Calu3 (cell line): ENCODE measurements around the gene ACAD9. TPM values are rescaled to one million over a fixed set of nuclear protein-coding genes. Genes with fewer than 3 reads are reported as not detected.

Source experiments
- BruUV-seq: library from RNA; stranded (reverse); fragments of 400-500 nt; replicated peaks from 2 replicates; lab custom pipeline; 2021; lab: Mats Ljungman, UMichigan
- CTCF ChIA-PET: fragments of 300-600 bp; sonication (Branson Sonifier 250); formaldehyde crosslinking; loops from one replicate; lab custom pipeline; 2022; ENCODE audit warnings: antibody characterized with exemption; lab: Charles Lee
- DNase-seq: peaks from one replicate; pipeline ENCODE4 v3.0.0; 2022
- H3K27ac Mint-ChIP-seq: one replicate; pipeline ENCODE4 v1.8.0; 2022; ENCODE audit warnings: mixed read lengths; ENCODE audit not compliant: unreplicated experiment
- H3K27me3 Mint-ChIP-seq: one replicate; pipeline ENCODE4 v1.8.0; 2022; ENCODE audit warnings: mixed read lengths; ENCODE audit not compliant: unreplicated experiment
- H3K36me3 Mint-ChIP-seq: one replicate; pipeline ENCODE4 v1.8.0; 2022; ENCODE audit warnings: mild to moderate bottlenecking, moderate library complexity, mixed read lengths; ENCODE audit not compliant: insufficient read depth, unreplicated experiment
- H3K4me1 Mint-ChIP-seq: one replicate; pipeline ENCODE4 v1.8.0; 2022; ENCODE audit warnings: mild to moderate bottlenecking, low read depth, mixed read lengths; ENCODE audit not compliant: unreplicated experiment
- H3K4me3 Mint-ChIP-seq: one replicate; pipeline ENCODE4 v1.8.0; 2022; ENCODE audit warnings: mild to moderate bottlenecking, low read depth, moderate library complexity, mixed read lengths; ENCODE audit not compliant: unreplicated experiment
- H3K9me3 Mint-ChIP-seq: one replicate; pipeline ENCODE4 v1.8.0; 2022; ENCODE audit warnings: low read depth, mixed read lengths; ENCODE audit not compliant: unreplicated experiment
- intact Hi-C: fragments of 100-400 bp; cut with micrococcal nuclease; formaldehyde crosslinking; loops from one replicate; pipeline ENCODE4 v1.10.0; 2022; ENCODE audit not compliant: unreplicated experiment
- total RNA-seq: library from RNA; stranded (reverse); gene quantifications from 2 replicates; pipeline ENCODE4 v1.2.3, GENCODE V29; 2022
- TF ChIP-seq, protein P1 (sequence below): fragments of 200-600 bp; IDR thresholded peaks from one replicate; pipeline ENCODE4 v1.8.0; 2022; ENCODE audit warnings: antibody characterized with exemption; ENCODE audit not compliant: unreplicated experiment

ACAD9 gene
- total RNA-seq, 1 experiment from 2014 or later, result 124 TPM

DNA sequence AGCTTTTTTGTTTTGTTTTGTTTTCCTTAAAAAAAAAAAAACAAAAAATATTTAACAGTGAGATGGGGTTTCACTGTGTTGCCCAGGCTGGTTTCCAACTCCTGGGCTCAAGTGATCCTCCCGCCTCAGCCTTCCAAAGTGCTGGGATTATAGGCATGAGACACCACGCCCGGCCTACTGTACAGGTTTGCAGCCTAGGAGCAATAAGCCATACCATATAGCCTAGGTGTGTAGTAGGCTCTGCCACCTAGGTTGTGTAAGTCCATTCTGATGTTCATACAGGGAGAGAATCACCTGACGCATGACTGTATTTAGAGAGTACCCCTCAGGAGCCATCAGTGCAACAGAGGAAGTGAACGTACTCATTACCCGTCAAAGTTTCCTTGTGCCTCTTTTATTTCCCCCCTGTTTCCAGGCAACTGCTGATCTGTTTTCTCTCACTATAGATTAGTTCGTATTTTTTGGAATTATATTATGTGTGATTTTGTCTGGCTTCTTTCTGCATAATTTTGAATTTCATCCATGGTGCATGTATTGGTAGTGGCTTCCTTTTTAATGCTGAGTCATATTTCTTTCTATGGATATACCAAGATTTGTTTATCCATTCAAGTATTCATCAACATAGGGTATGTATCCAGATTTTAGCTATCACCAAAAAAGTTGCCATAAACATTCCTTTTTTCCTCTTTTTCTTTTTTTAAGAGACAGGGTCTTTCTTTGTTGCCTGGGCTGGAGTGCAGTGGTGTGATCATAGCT lies 9.9 kb downstream of the ACAD9 start:
- intact Hi-C loops, result no loop called here
- no TSS peak for BruUV-seq
- H3K4me3 Mint-ChIP-seq, result no peak overlapping the region
- H3K9me3 Mint-ChIP-seq, result no peaks in the 10 kb centered on the region
- H3K27ac Mint-ChIP-seq, result no peak overlapping the region
- no peak for DNase-seq
- peaks cover 43% of the 10 kb centered on the region for H3K36me3 Mint-ChIP-seq
- no peaks in the 10 kb centered on the region for H3K27me3 Mint-ChIP-seq
- CTCF ChIA-PET, result no interaction called here
- TF ChIP-seq, protein P1, sequence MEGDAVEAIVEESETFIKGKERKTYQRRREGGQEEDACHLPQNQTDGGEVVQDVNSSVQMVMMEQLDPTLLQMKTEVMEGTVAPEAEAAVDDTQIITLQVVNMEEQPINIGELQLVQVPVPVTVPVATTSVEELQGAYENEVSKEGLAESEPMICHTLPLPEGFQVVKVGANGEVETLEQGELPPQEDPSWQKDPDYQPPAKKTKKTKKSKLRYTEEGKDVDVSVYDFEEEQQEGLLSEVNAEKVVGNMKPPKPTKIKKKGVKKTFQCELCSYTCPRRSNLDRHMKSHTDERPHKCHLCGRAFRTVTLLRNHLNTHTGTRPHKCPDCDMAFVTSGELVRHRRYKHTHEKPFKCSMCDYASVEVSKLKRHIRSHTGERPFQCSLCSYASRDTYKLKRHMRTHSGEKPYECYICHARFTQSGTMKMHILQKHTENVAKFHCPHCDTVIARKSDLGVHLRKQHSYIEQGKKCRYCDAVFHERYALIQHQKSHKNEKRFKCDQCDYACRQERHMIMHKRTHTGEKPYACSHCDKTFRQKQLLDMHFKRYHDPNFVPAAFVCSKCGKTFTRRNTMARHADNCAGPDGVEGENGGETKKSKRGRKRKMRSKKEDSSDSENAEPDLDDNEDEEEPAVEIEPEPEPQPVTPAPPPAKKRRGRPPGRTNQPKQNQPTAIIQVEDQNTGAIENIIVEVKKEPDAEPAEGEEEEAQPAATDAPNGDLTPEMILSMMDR, result no peak
- H3K4me1 Mint-ChIP-seq, result no peaks in the 10 kb centered on the region

DNA sequence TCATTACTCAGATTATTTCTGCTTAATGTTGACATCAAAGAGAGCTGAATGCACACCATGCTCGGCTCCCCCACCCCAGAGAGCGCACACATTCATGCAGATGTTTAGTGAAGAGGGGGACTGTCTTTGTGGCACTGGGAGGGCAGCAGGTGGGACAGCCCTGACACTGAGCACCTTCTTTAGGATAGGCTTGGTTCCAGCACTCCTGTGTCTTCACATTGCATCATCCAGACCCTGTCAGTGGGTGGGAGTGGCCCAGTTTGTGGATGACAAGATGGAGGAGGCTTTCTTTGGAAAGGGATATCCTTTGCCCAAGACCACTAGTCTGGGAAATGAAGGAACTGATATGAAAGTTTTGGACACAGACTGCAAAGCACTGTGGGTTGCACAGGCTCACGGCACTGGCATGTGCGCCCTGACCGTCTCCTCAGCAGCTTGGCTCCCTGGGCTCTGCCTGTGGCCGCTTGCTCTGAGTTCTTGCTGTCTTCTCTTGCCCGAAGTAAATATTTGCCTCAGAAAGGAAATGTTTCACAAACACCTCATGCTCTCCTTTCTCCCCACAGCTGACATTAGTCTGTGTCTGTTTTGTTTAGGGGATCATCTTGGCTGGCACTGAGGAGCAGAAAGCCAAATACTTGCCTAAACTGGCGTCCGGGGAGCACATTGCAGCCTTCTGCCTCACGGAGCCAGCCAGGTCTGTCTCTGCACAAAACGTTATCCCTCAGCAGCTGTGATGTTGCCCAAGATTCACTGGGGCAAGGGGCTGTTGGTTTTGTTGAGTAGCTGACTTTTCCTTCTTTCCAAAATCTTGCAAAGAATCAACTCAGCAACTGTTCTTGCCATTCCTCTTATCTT lies 16.6 kb downstream of the ACAD9 start:
- intact Hi-C loops, result no loop called here
- no peak for DNase-seq
- Mint-ChIP-seq H3K9me3 (no peaks in the 10 kb centered on the region), H3K4me1 (no peaks in the 10 kb centered on the region), H3K4me3 (no peak overlapping the region), H3K36me3 (peaks cover 85% of the 10 kb centered on the region), H3K27me3 (no peaks in the 10 kb centered on the region), H3K27ac (peak overlapping the region; percentile 24)
- CTCF ChIA-PET, result no interaction called here
- TF ChIP-seq, protein P1, result no peak
- no TSS peak for BruUV-seq

DNA sequence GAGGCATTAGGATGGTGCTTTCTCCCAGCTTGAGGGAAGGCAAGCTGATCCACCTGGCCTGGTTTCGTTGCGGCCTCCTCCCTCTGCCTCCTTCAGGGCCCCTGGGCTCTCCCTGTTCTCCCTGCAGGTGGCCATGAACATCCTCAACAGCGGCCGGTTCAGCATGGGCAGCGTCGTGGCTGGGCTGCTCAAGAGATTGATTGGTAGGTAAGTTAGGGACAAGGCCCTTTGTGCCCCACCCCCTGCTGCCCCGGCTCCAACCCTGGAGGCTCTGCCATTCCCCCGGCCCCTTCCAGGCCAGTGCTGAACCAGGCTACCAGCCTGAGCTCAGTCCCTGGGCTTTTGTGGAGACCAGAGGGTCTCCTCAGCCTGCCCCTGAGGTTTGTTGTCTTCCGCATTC lies 23.0 kb downstream of the ACAD9 start:
- Mint-ChIP-seq H3K4me1 (no peaks in the 10 kb centered on the region), H3K27ac (no peak overlapping the region), H3K4me3 (no peak overlapping the region), H3K9me3 (no peaks in the 10 kb centered on the region), H3K36me3 (peaks cover 75% of the 10 kb centered on the region), H3K27me3 (no peaks in the 10 kb centered on the region)
- TF ChIP-seq, protein P1, result no peak
- CTCF ChIA-PET, result no interaction called here
- BruUV-seq, result no TSS peak
- intact Hi-C loops, result no loop called here
- no peak for DNase-seq

DNA sequence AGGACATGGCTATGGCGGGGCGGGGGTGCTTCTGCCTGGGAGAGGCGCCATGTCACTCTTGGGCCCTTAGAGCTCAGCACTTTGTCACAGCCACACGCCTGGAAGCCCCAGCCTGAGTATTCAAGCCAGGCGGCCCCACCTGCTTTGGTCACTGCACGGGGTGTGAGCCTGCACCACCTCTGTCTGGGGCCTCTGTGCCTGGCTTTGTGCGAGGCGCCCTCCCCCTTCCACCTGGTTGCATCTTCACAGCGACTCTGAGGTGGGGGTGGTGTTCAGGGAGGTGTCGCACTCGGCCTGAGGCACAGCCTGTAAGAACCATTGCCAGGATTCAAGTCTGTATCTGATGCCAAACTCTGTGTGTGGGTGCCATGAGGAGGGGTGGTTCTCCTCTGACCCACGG lies 24.1 kb downstream of the ACAD9 start:
- H3K27ac Mint-ChIP-seq, result no peak overlapping the region
- peaks cover 68% of the 10 kb centered on the region for H3K36me3 Mint-ChIP-seq
- H3K4me3 Mint-ChIP-seq, result no peak overlapping the region
- CTCF ChIA-PET, result no interaction called here
- no TSS peak for BruUV-seq
- no peaks in the 10 kb centered on the region for H3K9me3 Mint-ChIP-seq
- no peak for DNase-seq
- intact Hi-C loops, result no loop called here
- H3K4me1 Mint-ChIP-seq, result no peaks in the 10 kb centered on the region
- H3K27me3 Mint-ChIP-seq, result no peaks in the 10 kb centered on the region
- TF ChIP-seq, protein P1, result no peak
